ENCODE results near the gene FMN1. TPM values are rescaled to one million over a fixed set of nuclear protein-coding genes. Genes with fewer than 3 reads are reported as not detected.

FMN1 gene
- total RNA-seq, 1 experiment from 2014 or later, result 25.8 TPM

DNA sequence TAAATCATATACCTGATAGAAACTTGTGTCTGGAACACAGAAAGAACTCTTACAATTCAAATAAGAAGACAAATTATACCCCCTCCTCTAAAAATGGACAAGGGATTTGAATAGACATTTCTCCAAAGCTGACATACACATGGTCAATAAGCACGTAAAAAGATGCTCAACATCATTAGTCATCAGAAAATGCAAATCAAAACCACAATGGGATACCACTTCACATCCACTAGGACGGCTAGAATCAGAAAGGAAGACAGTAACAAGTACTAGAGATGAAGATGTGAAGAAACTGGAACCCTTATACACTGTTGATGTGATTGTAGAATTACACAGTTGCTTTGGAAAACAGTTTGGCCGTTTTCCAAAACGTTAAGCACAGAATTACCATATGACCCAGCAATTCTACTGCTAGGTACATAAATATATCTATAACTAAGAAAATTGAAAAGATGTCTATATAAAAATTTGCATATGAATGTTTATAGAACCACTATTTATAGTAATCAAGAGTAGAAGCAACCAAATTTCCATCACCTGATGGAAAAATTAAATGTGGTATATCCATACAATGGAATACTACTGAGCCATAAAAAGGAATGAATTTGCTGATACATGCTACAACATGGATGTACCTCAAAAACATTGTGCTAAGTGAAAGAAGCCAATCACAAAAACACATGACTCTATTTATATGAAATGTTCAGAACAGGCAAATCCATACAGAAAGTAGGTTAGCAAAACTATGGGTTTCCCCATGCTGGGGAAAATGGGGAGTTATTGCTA is 415.9 kb downstream of the FMN1 start:
- no peak overlapping the region for H3K27ac ChIP-seq
- DNase-seq, result no peak
- TF ChIP-seq EZH2 (IDR thresholded peaks at IDR 0.05; ENCODE audit: low read depth) (no peak), CTCF (conservative IDR thresholded peaks at IDR 0.05) (no peak)
- H3K36me3 ChIP-seq (ENCODE audit: low read depth), result no peaks in the 10 kb centered on the region; the same call in 1 of the 2 replicates
- peaks cover 11% of the 10 kb centered on the region for H3K4me1 ChIP-seq (replicated peaks; ENCODE audit: insufficient read depth)
- no peak overlapping the region for H3K4me3 ChIP-seq
- no peak overlapping the region for H2AFZ ChIP-seq
- ChIA-PET POLR2A (ENCODE audit: unreplicated experiment) (no interaction called here), CTCF (no interaction called here)
- H3K27me3 ChIP-seq (ENCODE audit: insufficient read depth, low read depth), result no peaks in the 10 kb centered on the region
- H3K9me2 ChIP-seq (ENCODE audit: insufficient read depth), result no peaks in the 10 kb centered on the region
- peaks cover 6% of the 10 kb centered on the region; the same call in 1 of the 2 replicates for H3F3A ChIP-seq (ENCODE audit: insufficient read depth, low read depth)
- intact Hi-C loops (cut with micrococcal nuclease; ENCODE audit: unreplicated experiment), result no loop called here
- no peaks in the 10 kb centered on the region for H3K79me2 ChIP-seq (ENCODE audit: low read depth)
- H3K4me2 ChIP-seq, result no peak overlapping the region
- H3K9me3 ChIP-seq (ENCODE audit: insufficient read depth, low read depth), result no peaks in the 10 kb centered on the region
- no peaks in the 10 kb centered on the region for H4K20me1 ChIP-seq (ENCODE audit: insufficient read depth)
- no TSS peak for BruUV-seq (replicated peaks)

GRCh38 chr15:32775103-32775502 is 419.4 kb downstream of the FMN1 start:
- intact Hi-C loops (cut with micrococcal nuclease; ENCODE audit: unreplicated experiment), result loop anchor here (2.0 kb wide), 2 partner anchors 76 to 426 kb away; no protein-coding TSS in a partner anchor
- Histone ChIP-seq H3K27me3 (ENCODE audit: insufficient read depth, low read depth) (no peaks in the 10 kb centered on the region), H3K9me3 (ENCODE audit: insufficient read depth, low read depth) (no peaks in the 10 kb centered on the region), H3K4me1 (replicated peaks; ENCODE audit: insufficient read depth) (peaks cover 18% of the 10 kb centered on the region), H3K4me2 (no peak overlapping the region), H2AFZ (no peak overlapping the region), H3K4me3 (no peak overlapping the region), H3K27ac (peak overlapping the region; percentile 61; the same call in 1 of the 2 replicates), H3K36me3 (ENCODE audit: low read depth) (no peaks in the 10 kb centered on the region; the same call in 1 of the 2 replicates), H4K20me1 (ENCODE audit: insufficient read depth) (no peaks in the 10 kb centered on the region), H3K9me2 (ENCODE audit: insufficient read depth) (no peaks in the 10 kb centered on the region), H3K79me2 (ENCODE audit: low read depth) (no peaks in the 10 kb centered on the region), H3F3A (ENCODE audit: insufficient read depth, low read depth) (peaks cover 6% of the 10 kb centered on the region; the same call in 1 of the 2 replicates)
- POLR2A ChIA-PET (ENCODE audit: unreplicated experiment), result no interaction called here
- no TSS peak for BruUV-seq (replicated peaks)
- no peak for DNase-seq
- CTCF ChIA-PET, result no interaction called here
- TF ChIP-seq EZH2 (IDR thresholded peaks at IDR 0.05; ENCODE audit: low read depth) (no peak), CTCF (conservative IDR thresholded peaks at IDR 0.05) (no peak)

- ChIA-PET POLR2A (ENCODE audit: unreplicated experiment) (interaction anchor here (0.5 to 0.6 kb wide), 2 partner anchors 51 to 81 kb away, joined by 3 read pairs; no protein-coding TSS in a partner anchor), CTCF (no interaction called here)
- no peak overlapping the region for H2AFZ ChIP-seq
- intact Hi-C loops (cut with micrococcal nuclease; ENCODE audit: unreplicated experiment), result loop anchor here (2.0 to 5.0 kb wide), 3 partner anchors 77 to 427 kb away; no protein-coding TSS in a partner anchor
- BruUV-seq (replicated peaks), result no TSS peak
- peak; percentile 52 to 76 for DNase-seq
- peak overlapping the region; percentile 61 for H3K27ac ChIP-seq
- no peaks in the 10 kb centered on the region for H3K9me2 ChIP-seq (ENCODE audit: insufficient read depth)
- no peak overlapping the region for H3K4me3 ChIP-seq
- H3K9me3 ChIP-seq (ENCODE audit: insufficient read depth, low read depth), result no peaks in the 10 kb centered on the region
- no peaks in the 10 kb centered on the region for H4K20me1 ChIP-seq (ENCODE audit: insufficient read depth)
- peaks cover 6% of the 10 kb centered on the region; the same call in 1 of the 2 replicates for H3F3A ChIP-seq (ENCODE audit: insufficient read depth, low read depth)
- no peaks in the 10 kb centered on the region for H3K79me2 ChIP-seq (ENCODE audit: low read depth)
- no peak for TF ChIP-seq CTCF (conservative IDR thresholded peaks at IDR 0.05)
- TF ChIP-seq EZH2 (IDR thresholded peaks at IDR 0.05; ENCODE audit: low read depth), result no peak
- H3K36me3 ChIP-seq (ENCODE audit: low read depth), result no peaks in the 10 kb centered on the region; the same call in 1 of the 2 replicates
- peaks cover 18% of the 10 kb centered on the region for H3K4me1 ChIP-seq (replicated peaks; ENCODE audit: insufficient read depth)
- H3K27me3 ChIP-seq (ENCODE audit: insufficient read depth, low read depth), result no peaks in the 10 kb centered on the region
- peak overlapping the region; percentile 17; the same call in 1 of the 2 replicates for H3K4me2 ChIP-seq
Measured at GRCh38 chr15:32774022-32774421, 420.5 kb downstream of the FMN1 start.
